Measurements from ENCODE around the gene NRF1. TPM values are rescaled to one million over a fixed set of nuclear protein-coding genes. Genes with fewer than 3 reads are reported as not detected.

The NRF1 gene
- total and polyA plus RNA-seq, 2 of the 13 experiments (the other 11 are each of a cell fraction or from before 2014, with no cell fraction given): 9.3 to 10.1 TPM

DNA sequence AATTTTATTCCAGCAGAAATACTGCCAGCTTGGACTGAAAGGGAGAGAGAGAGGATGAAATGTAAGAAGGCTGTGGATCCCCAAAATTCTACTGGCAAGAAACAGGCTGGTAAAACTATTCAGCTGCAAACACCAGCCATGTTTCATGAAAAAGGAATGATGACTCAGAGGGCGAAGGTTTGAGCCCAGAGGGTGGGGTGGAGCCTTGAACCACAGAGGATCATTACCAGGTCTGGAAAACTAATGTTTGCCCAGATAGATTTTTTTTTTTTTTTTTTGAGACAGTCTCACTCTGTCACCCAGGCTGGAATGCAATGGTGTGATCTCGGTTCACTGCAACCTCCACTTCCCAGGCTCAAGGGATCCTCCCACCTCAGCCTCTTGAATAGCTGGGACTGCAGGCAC, 41.7 kb upstream of the NRF1 start (continued):
- no peak for TF ChIP-seq SRSF9 (IDR thresholded peaks at IDR 0.05; ENCODE audit: borderline replicate concordance, insufficient read depth, low read depth, low read length, poor library complexity, severe bottlenecking)
- TF ChIP-seq KDM6A (CRISPR knock-in tag; IDR thresholded peaks at IDR 0.05; ENCODE audit: low read depth): 0 out of 2 replicates have a peak, but pooled peaks have one; percentile 14
- TF ChIP-seq SALL1 (CRISPR knock-in tag; IDR thresholded peaks at IDR 0.05): peak; percentile 62
- TF ChIP-seq ZNF703 (CRISPR knock-in tag; IDR thresholded peaks at IDR 0.05; ENCODE audit: borderline replicate concordance): no peak
- TF ChIP-seq, protein P1, sequence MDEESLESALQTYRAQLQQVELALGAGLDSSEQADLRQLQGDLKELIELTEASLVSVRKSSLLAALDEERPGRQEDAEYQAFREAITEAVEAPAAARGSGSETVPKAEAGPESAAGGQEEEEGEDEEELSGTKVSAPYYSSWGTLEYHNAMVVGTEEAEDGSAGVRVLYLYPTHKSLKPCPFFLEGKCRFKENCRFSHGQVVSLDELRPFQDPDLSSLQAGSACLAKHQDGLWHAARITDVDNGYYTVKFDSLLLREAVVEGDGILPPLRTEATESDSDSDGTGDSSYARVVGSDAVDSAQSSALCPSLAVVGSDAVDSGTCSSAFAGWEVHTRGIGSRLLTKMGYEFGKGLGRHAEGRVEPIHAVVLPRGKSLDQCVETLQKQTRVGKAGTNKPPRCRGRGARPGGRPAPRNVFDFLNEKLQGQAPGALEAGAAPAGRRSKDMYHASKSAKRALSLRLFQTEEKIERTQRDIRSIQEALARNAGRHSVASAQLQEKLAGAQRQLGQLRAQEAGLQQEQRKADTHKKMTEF (CRISPR knock-in tag; IDR thresholded peaks at IDR 0.05): peak; percentile 40; the same call in 1 of the 2 replicates
- no peak for TF ChIP-seq ZNF788 (CRISPR knock-in tag; IDR thresholded peaks at IDR 0.05; ENCODE audit: borderline replicate concordance)
- TF ChIP-seq ZBTB7B (CRISPR knock-in tag; IDR thresholded peaks at IDR 0.05): no peak
- no peak for TF ChIP-seq KDM5B (CRISPR knock-in tag; IDR thresholded peaks at IDR 0.05; ENCODE audit: borderline replicate concordance)
- TF ChIP-seq KAT8 (CRISPR knock-in tag; IDR thresholded peaks at IDR 0.05): no peak
- TF ChIP-seq, protein P2, sequence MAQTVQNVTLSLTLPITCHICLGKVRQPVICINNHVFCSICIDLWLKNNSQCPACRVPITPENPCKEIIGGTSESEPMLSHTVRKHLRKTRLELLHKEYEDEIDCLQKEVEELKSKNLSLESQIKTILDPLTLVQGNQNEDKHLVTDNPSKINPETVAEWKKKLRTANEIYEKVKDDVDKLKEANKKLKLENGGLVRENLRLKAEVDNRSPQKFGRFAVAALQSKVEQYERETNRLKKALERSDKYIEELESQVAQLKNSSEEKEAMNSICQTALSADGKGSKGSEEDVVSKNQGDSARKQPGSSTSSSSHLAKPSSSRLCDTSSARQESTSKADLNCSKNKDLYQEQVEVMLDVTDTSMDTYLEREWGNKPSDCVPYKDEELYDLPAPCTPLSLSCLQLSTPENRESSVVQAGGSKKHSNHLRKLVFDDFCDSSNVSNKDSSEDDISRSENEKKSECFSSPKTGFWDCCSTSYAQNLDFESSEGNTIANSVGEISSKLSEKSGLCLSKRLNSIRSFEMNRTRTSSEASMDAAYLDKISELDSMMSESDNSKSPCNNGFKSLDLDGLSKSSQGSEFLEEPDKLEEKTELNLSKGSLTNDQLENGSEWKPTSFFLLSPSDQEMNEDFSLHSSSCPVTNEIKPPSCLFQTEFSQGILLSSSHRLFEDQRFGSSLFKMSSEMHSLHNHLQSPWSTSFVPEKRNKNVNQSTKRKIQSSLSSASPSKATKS (CRISPR knock-in tag; IDR thresholded peaks at IDR 0.05): no peak

DNA sequence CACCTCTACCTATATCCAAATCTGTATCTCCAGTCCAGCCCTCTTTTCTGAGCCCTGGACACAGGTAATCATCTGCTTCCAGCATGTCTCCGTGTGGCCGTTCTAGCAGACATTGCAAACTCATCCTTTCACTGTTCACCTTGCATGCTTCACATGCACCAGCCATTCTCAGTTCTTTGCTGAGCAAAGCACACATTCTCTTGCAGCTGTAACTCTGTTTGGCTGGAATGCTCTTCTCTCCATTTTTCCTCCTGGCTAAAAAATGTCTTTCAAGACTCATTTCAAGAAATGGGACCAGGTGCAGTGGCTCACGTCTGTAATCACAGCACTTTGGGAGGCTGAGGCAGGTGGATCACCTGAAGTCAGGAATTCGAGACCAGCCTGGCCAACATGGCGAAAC, 40.3 kb upstream of the NRF1 start:
- H4K20me1 ChIP-seq (ENCODE audit: insufficient read depth, low read length): no peaks in the 10 kb centered on the region
- ATAC-seq (no peak), FAIRE-seq (no peak), DNase-seq (ENCODE audit: low spot score) (no peak)
- no peaks in the 10 kb centered on the region for H3K9me3 ChIP-seq (ENCODE audit: low read length)
- H3K4me1 ChIP-seq (ENCODE audit: insufficient read depth, low read length): peaks cover 19% of the 10 kb centered on the region
- no TSS peak for BruUV-seq (replicated peaks)
- POLR2A ChIA-PET: no interaction called here
- no peak overlapping the region for H3K27ac ChIP-seq (ENCODE audit: extremely low read length, insufficient read depth, low read length)
- WGBS (ENCODE audit: low lambda C conversion rate): 41% methylated on average over 5 of the region's 5 CpGs
- H3K9ac ChIP-seq (ENCODE audit: insufficient read depth, low read depth, low read length): no peak overlapping the region
- H3K4me3 ChIP-seq (replicated peaks in 1 of 3; ENCODE audit: insufficient read depth in 1 of 3, low read depth in 2 of 3, low read length in 3 of 3): no peak overlapping the region
- H3K4me2 ChIP-seq (ENCODE audit: low read depth, low read length): no peak overlapping the region; the same call in 1 of the 2 replicates
- intact Hi-C loops (cut with micrococcal nuclease; ENCODE audit: unreplicated experiment) (no loop called here), in situ Hi-C loops (cut with HindIII; ENCODE audit: extremely low pct_ligation_motif_present, low pct_unique_long_range_greater_than_20kb) (no loop called here)
- H3K79me2 ChIP-seq (ENCODE audit: insufficient read depth, low read length): no peaks in the 10 kb centered on the region
- no peaks in the 10 kb centered on the region; a peak in 1 of 5 replicates for H3K27me3 ChIP-seq (ENCODE audit: control insufficient read depth in 1 of 2, insufficient read depth in 2 of 2, low read length in 2 of 2)
- no peak overlapping the region for H2AFZ ChIP-seq (ENCODE audit: low read length)
- CTCF ChIA-PET (ENCODE audit: low intra/inter-chr PET ratio, low total read pairs): no interaction called here
- H3K36me3 ChIP-seq (replicated peaks in 1 of 2; ENCODE audit: control insufficient read depth in 1 of 2, insufficient read depth in 2 of 2, low read length in 2 of 2): no peaks in the 10 kb centered on the region
- TF ChIP-seq, protein P3, sequence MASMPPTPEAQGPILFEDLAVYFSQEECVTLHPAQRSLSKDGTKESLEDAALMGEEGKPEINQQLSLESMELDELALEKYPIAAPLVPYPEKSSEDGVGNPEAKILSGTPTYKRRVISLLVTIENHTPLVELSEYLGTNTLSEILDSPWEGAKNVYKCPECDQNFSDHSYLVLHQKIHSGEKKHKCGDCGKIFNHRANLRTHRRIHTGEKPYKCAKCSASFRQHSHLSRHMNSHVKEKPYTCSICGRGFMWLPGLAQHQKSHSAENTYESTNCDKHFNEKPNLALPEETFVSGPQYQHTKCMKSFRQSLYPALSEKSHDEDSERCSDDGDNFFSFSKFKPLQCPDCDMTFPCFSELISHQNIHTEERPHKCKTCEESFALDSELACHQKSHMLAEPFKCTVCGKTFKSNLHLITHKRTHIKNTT (CRISPR knock-in tag; IDR thresholded peaks at IDR 0.05): no peak
- no peak for TF ChIP-seq THAP11 (CRISPR knock-in tag; IDR thresholded peaks at IDR 0.05)
- no peak for TF ChIP-seq FIP1L1 (IDR thresholded peaks at IDR 0.05; ENCODE audit: borderline replicate concordance, insufficient read depth, low read depth, low read length)
- no peak for TF ChIP-seq ZBTB21 (CRISPR knock-in tag; IDR thresholded peaks at IDR 0.05)
- no peak for TF ChIP-seq TEAD2 (CRISPR knock-in tag; IDR thresholded peaks at IDR 0.05)
- no peak for TF ChIP-seq ZNF30 (CRISPR knock-in tag; IDR thresholded peaks at IDR 0.05)
